Fibroblast of skin of right biceps (primary cell): ENCODE results near the gene CPT1C.
A peak's percentile ranks its signal among the peaks of the same experiment; 100 is the strongest.
"Not testable (repeated sequence)": the region's sequence is repeated elsewhere in the genome, so short reads cannot be mapped to it uniquely, and the experiment has no call there.

Experiments
- DNase-seq: peaks from one replicate; pipeline ENCODE4 v3.0.0-alpha.2; 2013

CPT1C gene

DNA sequence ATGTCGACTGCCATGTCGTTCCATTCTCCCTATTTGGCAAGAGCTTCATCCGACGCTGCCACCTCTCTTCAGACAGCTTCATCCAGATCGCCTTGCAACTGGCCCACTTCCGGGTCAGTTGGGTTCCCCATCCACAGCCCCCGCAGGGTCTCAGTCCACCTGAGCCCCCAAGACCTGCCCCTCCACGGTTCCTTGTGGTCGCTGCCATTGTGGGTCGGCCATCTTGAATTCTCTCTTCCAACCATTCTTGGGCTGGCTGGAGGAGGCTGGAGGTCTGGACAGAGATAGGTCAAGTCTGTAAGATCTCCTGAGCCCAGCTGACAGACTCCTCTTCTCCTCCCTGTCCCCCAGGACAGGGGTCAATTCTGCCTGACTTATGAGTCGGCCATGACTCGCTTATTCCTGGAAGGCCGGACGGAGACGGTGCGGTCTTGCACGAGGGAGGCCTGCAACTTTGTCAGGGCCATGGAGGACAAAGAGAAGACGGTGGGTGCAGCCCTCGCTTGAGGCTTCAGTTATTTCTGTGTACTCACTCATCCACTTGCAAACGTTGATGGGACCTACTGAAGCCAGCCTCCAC is 19.5 kb downstream of the CPT1C start:
- DNase-seq = peak; percentile 50

DNA sequence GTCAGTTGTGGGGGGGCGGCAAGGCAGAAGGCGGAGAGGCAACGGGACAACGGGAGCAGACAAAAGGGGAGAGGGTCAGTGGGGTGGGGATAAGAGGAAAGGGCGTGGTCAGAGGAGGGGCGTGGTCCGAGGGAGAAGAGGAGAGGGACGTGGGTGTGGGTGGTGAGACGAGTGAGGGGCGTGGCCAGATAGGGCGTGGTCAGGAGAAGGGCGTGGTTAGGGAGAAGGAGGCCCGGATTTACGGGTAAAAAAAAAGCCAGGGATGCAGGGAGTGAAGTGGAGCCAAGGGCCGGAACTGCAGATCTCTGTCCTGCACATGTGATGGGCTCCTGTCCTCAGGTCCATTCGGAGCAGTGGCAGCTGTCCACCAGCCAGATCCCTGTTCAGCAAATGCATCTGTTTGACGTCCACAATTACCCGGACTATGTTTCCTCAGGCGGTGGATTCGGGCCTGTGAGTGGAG is 21.5 kb downstream of the CPT1C start:
- peak; percentile 22 for DNase-seq

DNA sequence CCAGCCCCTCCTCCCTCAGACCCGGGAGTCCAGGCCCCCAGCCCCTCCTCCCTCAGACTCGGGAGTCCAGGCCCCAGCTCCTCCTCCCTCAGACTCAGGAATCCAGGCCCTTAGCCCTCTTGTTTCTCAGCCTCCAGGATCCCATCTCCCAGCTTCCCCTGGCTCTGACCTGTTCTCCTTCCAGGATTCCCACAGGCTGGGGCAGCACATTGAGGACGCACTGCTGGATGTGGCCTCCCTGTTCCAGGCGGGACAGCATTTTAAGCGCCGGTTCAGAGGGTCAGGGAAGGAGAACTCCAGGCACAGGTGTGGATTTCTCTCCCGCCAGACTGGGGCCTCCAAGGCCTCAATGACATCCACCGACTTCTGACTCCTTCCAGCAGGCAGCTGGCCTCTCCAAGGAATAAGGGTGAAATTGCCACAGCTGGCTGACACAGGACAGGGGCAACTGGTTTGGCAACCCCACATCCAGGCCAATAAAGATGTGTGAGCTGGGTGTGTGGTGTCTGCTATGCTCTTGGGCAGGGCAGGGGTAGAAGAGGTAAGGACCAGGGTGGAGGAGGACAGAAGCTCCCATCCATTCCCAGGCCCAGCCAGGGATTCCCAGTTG is 22.4 kb downstream of the CPT1C start:
- DNase-seq = no peak

DNA sequence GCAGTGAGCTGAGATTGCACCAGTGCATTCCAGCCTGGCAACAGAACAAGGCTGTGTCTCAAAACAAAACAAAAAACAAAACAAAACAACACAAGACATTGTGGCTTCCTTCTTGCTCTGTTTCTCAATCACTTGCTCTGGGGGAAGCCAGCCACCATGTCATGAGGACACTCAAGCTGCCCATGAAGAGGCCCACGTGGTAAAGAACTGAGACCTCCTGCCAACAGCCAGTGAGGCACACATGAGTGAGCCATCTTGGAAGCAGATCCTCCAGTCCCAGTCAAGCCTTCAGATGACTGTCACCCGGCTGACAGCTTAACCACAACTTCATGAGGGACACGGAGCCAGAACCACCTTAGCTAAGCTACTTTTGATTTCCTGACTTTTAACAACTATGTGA is 25.2 kb downstream of the CPT1C start:
- no peak for DNase-seq

DNA sequence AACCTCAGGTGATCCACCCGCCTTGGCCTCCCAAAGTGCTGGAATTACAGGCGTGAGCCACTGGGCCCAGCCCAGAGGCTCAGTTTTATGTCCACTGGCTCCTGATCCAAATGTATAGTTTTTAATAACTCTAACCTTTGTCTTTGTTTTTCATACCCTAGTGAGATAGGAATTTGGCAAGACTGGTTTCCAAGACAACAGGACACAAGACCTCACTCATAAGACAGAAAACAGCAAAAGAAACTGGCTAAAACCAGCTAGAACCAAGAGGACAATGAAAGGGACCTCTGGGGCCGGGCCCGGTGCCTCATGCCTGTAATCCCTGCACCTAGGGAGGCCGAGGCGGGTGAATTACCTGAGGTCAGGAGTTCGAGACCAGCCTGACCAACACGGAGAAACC is 27.6 kb downstream of the CPT1C start:
- peak; percentile 19 for DNase-seq

DNA sequence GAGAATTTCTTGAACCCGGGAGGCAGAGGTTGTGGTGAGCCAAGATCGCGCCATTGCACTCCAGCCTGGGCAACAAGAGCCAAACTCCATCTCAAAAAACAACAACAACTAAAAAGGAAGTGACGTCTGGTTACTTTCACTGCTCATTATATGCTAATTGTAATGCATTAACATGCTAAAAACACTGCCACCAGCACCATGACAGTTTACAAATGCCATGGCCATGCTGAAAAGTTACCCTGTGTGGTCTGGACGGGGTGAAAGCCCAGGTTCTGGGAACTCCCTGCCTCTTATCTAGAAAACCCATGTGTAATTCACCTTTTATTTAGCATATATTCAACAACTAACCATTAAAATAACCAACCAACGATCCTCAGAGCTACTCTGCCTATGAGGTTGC is 28.1 kb downstream of the CPT1C start:
- no peak for DNase-seq

DNA sequence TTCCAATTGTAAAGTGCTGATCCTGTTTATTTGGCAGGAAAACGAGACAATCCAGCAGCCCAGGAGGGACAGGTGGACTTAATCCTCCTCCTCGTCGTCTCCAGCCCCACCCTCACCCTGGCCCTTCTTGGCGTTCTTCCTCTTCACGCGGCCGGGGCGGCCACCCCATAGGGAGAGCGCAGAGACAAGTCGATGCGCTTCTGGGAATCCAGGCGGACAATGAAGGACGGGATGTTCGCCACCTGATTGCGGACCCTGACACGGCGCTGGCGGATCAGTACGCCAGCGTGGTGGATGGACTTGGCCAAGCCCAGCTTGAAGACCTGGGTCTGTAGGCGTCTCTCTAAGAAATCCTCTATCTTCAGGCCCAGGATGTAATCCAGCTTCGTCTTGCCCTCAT is 28.5 kb downstream of the CPT1C start:
- not testable (repeated sequence) for DNase-seq

DNA sequence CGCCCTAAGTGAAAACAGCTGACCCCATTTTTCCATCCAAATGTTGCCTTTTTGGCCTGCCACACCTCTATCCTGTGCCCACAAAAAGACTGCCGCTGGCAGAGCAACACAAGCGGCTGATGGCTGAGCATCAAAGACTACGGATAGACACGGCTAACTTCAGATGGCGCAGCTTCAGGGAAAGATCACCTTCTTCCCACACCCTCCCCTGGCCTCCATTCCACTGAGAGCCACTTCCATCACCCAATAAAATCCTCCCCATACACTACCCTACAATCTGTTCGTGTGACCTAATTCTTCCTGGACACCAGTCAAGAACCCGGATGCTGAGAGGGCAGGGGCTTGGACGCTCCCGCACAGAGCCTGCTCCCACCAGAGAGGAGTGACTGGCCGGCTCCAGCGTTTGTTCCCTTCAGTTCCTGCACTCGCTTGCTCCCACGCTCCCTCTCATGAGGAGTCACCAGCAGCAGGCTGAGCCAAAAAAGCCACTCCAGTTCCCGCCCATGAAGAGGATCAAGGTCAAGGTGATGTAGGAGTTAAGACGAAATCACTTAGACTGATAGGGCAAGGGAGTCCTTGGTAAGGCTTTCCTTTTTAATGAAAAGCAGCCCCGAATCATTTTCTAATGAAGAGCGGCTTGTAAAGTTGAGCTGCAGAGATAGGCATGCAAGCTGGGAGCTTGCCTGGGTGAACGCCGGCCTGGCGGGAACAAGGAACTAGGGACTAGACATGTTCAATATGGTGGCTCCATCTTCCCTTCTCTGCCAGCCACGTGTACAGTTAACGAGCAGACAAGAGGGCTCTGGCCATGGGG is 36.5 kb downstream of the CPT1C start:
- peak; percentile 26 for DNase-seq

DNA sequence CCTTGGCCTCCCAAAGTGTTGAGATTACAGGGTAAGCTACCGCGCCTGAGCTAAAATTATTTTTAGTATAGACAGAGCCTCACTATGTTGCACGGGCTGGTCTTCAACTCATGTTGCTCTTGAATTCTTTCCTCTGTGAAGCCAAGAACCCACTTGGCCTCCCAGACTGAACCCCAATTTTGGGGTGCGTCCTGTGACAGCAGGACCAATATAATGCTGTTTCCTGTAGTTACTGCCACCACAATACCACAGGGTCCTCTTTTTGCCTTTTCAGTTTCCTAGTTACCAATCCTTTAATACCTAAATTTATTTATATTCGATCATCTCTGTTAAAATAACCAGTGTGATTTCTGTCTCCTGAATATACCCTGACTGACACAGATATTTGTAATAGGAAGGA is 39.2 kb downstream of the CPT1C start:
- DNase-seq = no peak

DNA sequence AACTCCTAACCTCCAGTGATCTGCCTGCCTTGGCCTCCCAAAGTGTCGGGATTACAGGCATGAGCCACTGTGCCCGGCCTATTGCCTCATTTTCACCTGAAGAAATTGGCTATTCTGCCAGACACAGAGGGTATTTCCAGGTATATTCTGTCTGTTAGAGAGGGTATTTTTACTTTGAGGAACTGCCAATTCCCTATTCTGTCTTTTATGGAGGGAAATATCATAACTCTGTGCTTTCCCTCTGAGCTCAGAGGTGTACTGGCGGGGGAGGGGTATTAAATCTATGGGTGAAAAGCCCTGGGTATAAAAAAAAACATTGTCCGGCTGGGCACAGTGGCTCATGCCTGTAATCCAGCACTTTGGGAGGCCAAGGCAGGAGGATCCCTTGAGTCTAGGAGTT is 47.4 kb downstream of the CPT1C start:
- no peak for DNase-seq

DNA sequence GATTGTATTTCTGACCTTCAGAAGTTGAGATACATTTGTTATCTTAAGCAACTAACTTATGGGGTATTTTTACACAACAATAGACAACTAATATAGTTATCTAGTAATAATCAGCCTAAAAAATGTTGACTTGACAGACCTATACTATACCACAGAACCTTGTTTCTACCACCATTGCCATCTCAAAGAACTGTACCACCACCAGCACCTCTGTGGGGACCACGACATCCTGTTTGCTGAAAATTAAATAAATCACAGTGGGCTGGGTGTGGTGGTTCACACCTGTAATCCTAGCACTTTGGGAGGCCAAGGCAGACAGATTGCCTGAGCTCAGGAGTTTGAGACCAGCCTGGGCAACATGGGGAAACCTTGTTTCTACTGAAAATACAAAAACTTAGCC is 48.2 kb downstream of the CPT1C start:
- no peak for DNase-seq

DNA sequence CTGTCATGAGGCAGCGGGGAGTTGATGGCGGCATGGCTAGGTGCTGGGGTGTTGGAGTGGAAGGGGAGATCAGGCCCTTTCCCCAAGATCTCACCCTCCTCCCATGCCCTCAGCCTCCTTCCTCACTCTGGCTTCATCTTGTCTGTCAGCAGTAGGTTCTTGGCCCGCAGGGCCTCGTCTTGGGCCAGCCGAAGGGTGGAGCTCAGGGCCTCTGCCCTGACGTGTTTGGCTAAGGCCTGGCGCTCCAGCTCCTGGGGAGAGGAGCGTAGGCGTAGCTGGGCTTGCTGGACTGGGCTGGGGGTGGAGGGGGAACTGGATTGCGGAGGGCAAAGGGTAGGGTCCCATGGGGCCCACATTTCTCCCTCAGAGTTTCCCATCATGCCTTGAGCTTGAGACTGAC is 49.0 kb downstream of the CPT1C start:
- DNase-seq = no peak

DNA sequence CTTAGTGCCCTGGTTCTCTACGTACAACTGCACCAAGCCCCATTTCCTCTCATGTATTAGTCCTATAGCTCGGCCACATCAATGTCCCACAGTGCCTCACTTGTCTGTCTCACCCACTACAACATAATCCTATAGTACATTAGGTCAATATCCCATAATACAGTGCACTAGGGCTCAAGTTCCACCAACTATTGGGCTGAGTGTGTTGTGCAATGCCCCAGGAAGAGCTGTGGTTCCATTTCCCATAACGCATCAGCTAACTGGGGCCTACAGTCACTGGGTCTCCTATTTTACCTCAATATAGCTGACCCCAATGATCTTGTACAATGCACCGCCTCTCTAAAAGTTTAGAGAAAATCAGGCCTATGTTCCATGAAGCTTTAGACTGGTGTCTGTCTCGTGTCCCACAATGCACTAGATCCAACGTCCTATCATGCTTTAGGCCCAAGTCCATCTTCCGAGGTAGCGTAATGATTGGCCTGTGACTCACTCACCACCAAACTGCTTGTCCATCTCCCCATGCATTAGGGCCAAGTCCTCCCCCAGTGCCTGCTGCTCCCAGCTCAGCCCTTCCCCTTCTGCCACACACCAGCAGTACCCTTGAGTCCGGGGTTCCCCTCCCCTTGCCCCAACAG is 50.4 kb downstream of the CPT1C start:
- DNase-seq = peak; percentile 14

DNA sequence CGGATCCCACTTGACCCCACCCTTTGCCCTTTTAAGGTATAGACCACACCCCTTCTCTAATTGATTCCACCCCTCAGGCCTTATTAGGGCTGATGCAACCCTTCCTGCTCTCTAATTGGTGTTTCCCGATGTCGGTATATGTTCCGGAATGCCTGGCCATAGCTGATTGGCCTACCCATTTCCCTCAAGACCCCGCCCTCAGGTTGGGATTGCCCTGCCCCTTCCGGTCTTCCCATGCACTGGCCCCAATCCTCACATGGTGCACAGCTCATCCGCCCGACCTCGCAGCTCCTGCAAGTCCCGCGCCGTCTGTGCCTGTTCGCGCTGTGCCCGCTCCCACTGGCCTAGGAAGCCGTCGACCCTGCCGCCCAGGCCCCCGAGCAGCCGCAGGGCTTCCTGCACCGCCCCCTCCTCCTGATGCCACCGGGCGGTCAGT is 54.0 kb downstream of the CPT1C start:
- DNase-seq = no peak

DNA sequence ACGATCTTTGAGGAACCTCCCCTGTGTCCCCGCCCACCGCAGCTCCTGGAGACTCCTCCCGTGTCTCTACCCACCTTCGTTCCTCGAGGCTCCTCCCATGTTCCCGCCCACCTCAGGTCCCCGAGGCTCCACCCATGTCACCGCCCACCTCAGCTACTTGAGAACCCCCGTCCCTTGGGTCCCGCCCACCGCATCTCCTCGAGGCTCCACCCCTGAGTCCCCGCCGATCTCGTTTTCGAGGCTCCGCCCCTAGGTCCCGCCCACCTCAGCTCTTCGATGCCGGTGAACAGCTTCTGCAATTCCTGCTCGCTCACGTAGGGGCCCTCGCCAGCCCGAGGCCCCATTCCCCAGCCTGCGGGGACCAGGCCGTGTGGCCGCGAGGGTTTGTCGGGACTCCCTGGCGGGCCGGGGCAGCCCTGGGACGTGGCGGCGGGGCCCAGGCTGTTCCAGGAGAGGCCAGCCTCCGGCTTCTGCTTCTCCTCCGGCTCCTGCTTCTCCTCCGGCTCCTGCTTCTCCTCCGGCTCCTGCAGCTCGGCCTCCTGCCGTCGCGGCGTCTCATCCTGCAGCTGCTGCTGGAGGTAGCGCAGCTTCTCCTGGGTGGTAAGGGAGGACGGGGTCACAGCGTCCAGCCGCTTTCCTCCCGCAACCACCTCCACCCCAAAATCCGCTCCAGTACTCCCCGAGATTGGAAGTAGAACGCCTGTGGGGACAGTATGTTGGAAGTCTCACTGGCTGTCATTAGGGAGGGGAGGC is 55.5 kb downstream of the CPT1C start:
- DNase-seq = peak; percentile 59

DNA sequence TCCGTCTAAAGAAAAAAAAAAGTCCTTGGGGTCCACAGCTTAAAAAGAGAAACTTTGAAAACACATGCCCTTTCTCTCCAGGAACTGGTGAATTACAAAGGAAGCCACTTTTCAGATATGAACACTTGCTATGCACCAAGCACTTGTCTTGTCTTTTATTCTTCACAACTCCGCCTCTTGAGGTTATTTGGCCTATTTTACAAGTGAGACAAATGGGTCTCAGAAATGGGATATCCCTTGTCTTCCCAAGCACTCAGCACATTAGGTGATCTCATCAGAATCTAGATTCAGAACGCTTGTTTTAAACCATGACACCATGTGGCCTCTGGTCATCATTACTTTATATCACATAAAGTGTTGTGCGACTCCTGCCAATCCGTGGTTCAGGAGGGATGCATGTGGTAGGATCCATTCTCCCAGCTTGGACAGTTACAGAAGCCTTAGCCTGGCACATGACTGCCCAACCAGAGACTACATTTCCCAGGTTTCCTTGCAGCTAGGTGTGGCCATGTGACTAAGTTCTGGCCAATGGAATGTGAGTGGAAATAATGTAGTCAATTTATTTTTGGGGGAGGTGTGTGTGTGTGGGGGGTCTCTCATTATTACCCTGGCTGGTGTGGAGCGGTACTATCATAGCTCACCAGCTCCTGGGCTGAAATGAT is 58.3 kb downstream of the CPT1C start:
- DNase-seq = peak; percentile 24

DNA sequence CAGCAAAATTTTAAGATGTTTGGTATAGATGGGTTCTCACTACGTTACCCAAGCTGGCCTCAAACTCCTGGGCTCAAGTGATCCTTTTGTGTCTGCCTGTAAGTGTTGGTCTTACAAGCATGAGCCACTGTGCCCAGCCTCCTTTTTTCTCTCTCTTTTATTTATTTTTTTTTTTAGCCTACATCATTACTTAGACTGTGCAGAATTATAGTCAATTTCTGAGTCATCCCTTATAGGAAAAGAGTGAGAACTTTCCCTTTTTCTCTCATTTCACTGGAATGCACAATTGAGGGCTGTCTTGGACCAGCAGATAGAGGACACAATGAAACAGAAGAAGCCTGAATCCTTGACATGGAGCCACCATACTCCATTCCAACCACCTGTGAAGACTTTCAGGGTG is 58.9 kb downstream of the CPT1C start:
- peak; percentile 61 for DNase-seq

DNA sequence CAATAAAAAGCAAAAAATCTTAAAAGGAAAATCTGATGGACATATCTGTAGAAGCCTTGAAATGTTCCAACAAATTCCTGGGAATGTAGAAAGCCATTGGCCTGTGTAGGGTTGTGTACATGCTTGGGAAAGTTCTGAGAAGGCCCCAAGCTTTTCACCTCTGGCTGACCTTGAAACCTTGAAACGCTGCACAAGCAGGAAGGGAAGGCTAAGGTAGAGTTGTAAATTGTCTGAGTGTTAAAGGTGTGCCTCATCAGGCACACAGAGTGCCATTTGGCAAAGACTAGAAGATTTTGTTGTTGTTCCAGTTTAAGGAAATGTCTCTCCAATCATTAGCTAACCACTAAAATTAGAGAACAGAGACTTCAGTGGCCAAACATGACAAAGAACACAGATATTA is 61.8 kb downstream of the CPT1C start:
- no peak for DNase-seq

DNA sequence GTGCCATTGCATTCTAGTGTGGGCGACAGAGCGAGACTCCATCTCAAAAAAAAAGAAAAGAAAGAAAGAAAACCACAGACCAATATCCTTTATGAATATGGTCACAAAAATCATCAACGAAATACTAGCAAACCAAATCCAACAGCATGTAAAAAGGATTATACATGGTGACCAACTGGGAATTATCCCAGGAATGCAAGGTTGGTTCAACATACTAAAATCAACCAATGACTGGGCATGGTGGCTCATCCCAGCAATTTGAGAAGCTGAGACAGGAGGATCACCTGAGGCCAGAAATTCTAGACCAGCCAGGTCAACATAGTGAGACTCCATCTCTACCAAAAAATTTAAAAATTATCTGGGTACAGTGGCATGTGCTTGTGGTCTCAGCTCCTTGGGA is 65.0 kb downstream of the CPT1C start:
- no peak for DNase-seq

DNA sequence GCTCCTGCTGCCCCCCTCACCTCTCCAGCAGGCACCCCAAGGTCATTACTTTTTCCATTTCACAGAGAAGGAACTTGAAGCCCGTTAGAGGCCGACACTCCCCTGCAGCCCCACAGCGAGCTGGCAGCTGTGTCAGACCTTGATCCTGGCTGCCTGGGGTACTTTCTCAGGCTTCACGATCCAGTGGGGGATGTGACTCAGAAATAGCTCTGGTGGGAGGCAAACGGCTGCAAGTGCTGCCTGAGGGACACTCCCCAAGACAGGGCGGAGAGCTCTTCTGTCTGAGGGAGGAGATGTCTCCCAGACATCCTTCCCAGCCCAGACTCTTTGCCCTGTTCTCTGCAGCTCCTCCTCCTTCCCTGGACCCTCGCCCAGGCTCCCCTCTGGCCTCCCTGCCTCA is 67.4 kb downstream of the CPT1C start:
- peak; percentile 85 for DNase-seq

DNA sequence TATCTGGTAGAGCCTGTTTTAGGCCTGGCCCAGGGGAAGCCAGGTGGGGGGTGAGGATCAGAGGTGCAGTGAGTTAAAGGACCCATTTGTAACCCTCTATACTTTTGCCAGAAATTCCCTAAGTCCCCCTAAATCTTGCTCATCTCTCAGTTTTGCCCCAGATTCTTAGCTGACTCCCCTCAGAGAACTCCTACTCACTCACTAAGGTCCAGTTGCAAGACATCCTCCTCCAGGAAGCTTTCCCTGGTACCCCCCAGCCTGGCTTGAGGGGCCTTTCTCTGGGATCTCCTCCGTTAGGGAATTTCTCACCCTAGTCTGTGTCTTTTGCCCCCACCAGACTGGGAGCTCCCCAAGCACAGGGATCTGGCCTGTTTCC is 70.3 kb downstream of the CPT1C start:
- no peak for DNase-seq

DNA sequence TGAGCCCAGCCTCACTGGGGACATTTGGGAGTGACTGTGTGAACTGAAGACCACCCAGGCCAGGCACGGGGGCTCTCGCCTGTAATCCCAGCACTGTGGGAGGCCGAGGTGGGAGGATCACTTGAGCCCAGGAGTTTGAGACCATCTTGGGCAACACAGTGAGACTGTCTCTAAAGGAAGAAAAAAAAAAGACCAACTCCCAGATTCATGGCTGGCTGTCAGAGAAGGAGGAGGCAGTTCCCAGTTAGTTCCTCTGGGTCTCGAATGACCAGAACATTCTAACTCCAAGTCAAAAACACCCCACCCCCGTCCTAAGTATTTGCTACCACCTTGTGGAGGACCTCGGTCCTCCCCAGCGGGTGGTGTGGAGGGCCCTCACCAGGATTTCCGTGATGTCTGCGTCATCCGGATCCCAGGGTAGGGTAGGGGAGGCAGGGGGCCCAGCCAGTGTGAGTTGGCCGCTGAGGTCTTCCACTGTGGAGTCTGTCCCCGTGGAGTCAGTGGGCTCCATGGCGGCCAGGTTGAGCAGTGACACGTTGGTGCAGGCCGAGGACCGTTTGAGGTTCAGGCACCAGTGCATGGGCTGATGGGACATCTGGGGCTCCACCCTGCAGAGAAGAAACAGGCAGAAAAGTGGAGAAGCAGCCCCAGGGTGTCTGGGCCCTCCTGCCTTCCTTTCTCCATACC is 70.9 kb downstream of the CPT1C start:
- DNase-seq = peak; percentile 50
